ENCODE measurements around the gene KYNU. TPM values are rescaled to one million over a fixed set of nuclear protein-coding genes. Genes with fewer than 3 reads are reported as not detected.

Gene KYNU
- total RNA-seq, 1 experiment from 2014 or later: 0.37 TPM

DNA sequence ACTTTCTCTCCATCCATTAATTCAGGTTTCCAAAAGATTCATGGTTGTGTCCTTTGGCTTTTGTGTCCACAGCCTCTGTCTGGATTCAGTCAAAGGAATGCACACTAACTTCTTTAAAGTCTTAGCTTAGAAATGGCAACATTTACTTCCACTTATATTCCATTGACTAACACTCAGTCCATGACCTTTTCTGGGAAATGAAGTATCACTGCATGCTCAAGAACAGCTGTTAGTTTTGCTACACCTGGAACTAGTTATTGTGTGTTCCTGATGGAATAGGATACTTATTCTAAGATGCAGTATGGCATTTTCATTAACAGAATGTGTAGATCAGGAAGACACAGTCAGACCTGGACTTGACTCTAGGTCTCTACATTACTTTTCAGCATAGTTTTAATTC lies 88.8 kb downstream of the KYNU start:
- Histone ChIP-seq H3K79me2 (ENCODE audit: insufficient read depth, low read length) (no peaks in the 10 kb centered on the region), H3K23me2 (ENCODE audit: insufficient read length, low read depth, low read length, poor library complexity, severe bottlenecking) (no peaks in the 10 kb centered on the region), H4K8ac (replicated peaks; ENCODE audit: insufficient read length, low read depth, low read length) (no peak overlapping the region), H3K9ac (ENCODE audit: extremely low read depth, insufficient read length, low read length) (no peak overlapping the region), H3K14ac (ENCODE audit: insufficient read depth, low read length) (no peak overlapping the region), H3K23ac (ENCODE audit: insufficient read length, low read depth, low read length) (no peak overlapping the region), H3K79me1 (ENCODE audit: insufficient read depth, low read depth, low read length, poor library complexity, severe bottlenecking) (no peaks in the 10 kb centered on the region), H3K27ac (ENCODE audit: insufficient read length, low read depth, low read length) (no peak overlapping the region), H4K5ac (ENCODE audit: insufficient read length, low read depth, low read length) (no peak overlapping the region), H2AK5ac (ENCODE audit: insufficient read length, low read length) (no peak overlapping the region), H2BK20ac (ENCODE audit: low read depth, low read length, poor library complexity, severe bottlenecking) (no peak overlapping the region), H2BK15ac (ENCODE audit: low read depth, low read length) (no peak overlapping the region), H4K91ac (ENCODE audit: insufficient read length, low read depth, low read length) (no peak overlapping the region), H3K4me1 (ENCODE audit: insufficient read depth, low read length) (no peaks in the 10 kb centered on the region), H3K56ac (ENCODE audit: insufficient read length, low read depth, low read length) (no peak overlapping the region), H3K18ac (ENCODE audit: insufficient read length, low read depth, low read length) (no peak overlapping the region), H3T11ph (ENCODE audit: low read length) (no peak overlapping the region), H3K9me3 (ENCODE audit: control insufficient read depth, low read depth, low read length) (no peaks in the 10 kb centered on the region), H3K4me2 (ENCODE audit: insufficient read depth, insufficient read length, low read length) (no peak overlapping the region), H4K20me1 (ENCODE audit: control insufficient read depth, insufficient read depth, insufficient read length) (no peaks in the 10 kb centered on the region), H3K27me3 (ENCODE audit: insufficient read depth, low read length) (no peaks in the 10 kb centered on the region), H2BK5ac (ENCODE audit: insufficient read length, low read length) (no peak overlapping the region), H3K4ac (ENCODE audit: low read depth, low read length) (no peak overlapping the region), H2BK12ac (ENCODE audit: insufficient read length, low read depth, low read length) (no peak overlapping the region), H2BK120ac (ENCODE audit: low read depth, low read length, poor library complexity, severe bottlenecking) (no peak overlapping the region), H2AFZ (ENCODE audit: low read length) (no peak overlapping the region)
- Mint-ChIP-seq H3K36me3 (ENCODE audit: insufficient read depth in 1 of 3, low read depth in 3 of 3) (peaks cover 0 to 21% (median 12%) of the 10 kb centered on the region in 3 experiments; a peak in 5 of 7 replicates), H3K4me1 (no peaks in the 10 kb centered on the region), H3K4me3 (no peak overlapping the region), H3K27ac (no peak overlapping the region), H3K27me3 (ENCODE audit: low read depth) (no peaks in the 10 kb centered on the region), H3K9me3 (peaks cover 8 to 12% of the 10 kb centered on the region in 2 experiments)
- TF ChIP-seq, protein P1, sequence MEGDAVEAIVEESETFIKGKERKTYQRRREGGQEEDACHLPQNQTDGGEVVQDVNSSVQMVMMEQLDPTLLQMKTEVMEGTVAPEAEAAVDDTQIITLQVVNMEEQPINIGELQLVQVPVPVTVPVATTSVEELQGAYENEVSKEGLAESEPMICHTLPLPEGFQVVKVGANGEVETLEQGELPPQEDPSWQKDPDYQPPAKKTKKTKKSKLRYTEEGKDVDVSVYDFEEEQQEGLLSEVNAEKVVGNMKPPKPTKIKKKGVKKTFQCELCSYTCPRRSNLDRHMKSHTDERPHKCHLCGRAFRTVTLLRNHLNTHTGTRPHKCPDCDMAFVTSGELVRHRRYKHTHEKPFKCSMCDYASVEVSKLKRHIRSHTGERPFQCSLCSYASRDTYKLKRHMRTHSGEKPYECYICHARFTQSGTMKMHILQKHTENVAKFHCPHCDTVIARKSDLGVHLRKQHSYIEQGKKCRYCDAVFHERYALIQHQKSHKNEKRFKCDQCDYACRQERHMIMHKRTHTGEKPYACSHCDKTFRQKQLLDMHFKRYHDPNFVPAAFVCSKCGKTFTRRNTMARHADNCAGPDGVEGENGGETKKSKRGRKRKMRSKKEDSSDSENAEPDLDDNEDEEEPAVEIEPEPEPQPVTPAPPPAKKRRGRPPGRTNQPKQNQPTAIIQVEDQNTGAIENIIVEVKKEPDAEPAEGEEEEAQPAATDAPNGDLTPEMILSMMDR (conservative IDR thresholded peaks at IDR 0.05): no peak
- DNase-seq: no peak

Data from H9 (cell line).